Astrocyte of the spinal cord (primary cell): ENCODE data around the gene SMIM29.
A peak's percentile ranks its signal among the peaks of the same experiment; 100 is the strongest.

Experiments
- DNase-seq: peaks from one replicate; pipeline ENCODE4 v3.0.0; 2011; ENCODE audit warnings: low read depth, low spot score
- H3K4me3 ChIP-seq: 2 replicates; pipeline ENCODE4 v1.5.1; 2011; ENCODE audit warnings: low read depth, mild to moderate bottlenecking, low read length, moderate library complexity
- in situ Hi-C: cut with HindIII; loops from 2 replicates; pipeline ENCODE4 v1.10.0; 2017; ENCODE audit warnings: low sequenced_read_pairs
- TF ChIP-seq, protein P1 (sequence below): IDR thresholded peaks from 2 replicates; pipeline ENCODE4 v1.5.1; 2012; ENCODE audit warnings: low read depth, mild to moderate bottlenecking, low read length, inconsistent platforms

The SMIM29 gene

GRCh38 chr6:34205466-34205865 is 43.3 kb downstream of the SMIM29 start:
- TF ChIP-seq, protein P1, sequence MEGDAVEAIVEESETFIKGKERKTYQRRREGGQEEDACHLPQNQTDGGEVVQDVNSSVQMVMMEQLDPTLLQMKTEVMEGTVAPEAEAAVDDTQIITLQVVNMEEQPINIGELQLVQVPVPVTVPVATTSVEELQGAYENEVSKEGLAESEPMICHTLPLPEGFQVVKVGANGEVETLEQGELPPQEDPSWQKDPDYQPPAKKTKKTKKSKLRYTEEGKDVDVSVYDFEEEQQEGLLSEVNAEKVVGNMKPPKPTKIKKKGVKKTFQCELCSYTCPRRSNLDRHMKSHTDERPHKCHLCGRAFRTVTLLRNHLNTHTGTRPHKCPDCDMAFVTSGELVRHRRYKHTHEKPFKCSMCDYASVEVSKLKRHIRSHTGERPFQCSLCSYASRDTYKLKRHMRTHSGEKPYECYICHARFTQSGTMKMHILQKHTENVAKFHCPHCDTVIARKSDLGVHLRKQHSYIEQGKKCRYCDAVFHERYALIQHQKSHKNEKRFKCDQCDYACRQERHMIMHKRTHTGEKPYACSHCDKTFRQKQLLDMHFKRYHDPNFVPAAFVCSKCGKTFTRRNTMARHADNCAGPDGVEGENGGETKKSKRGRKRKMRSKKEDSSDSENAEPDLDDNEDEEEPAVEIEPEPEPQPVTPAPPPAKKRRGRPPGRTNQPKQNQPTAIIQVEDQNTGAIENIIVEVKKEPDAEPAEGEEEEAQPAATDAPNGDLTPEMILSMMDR: no peak

DNA sequence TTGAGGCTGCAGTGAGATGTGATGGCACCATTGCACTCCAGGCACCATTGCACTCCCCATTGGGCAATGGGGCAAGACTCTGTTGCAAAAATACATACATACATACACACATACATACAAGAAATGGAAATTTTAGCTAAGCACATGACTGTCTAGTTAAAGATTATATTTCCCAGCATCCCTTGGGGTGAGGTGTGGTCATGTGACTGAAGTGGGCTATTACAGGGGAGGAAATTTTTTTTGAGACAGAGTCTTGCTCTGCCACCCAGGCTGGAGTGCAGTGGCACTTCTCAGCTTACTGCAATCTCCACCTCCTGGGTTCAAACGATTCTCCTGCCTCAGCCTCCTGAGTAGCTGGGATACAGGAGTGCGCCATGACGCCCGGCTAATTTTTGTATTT is 44.1 kb downstream of the SMIM29 start:
- TF ChIP-seq, protein P1: no peak
- in situ Hi-C loops: no loop called here

More at GRCh38 chr6:34205466-34205865, 43.3 kb downstream of the SMIM29 start:
- H3K4me3 ChIP-seq: no peak overlapping the region
- DNase-seq: no peak
- in situ Hi-C loops: no loop called here

GRCh38 chr6:34202329-34203201 is 46.2 kb downstream of the SMIM29 start:
- H3K4me3 ChIP-seq: no peak overlapping the region
- in situ Hi-C loops: no loop called here

More for the DNA sequence above, 44.1 kb downstream of the SMIM29 start:
- DNase-seq: no peak
- H3K4me3 ChIP-seq: no peak overlapping the region

DNA sequence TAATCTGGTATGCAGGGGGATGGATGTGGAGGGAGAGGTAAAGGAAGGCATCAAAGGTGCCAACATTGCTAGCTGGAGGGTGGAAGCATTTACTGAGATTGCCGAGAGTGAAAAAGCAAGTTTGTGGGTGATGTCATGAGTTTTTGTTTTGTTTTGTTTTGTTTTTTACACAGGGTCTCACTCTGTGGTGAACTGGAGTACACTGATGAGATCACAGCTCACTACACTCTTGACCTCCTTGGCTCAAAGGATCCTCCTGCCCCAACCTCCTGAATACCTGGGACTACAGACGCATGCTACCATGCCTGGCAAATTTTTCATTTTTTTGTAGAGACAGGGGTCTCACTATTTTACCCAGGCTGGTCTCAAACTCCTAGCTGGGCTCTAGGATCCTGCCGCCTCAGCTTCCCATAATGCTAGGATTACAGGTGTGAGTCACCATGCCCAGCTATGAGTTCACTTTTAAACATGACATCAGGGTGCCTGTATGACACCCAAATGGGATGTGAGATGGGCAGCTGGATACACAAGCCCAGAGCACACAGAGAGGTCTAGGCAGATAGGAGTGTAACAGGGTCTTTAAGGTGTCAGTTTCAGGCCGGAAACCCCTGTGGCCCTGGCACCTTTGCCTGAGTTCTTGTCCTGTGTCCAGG is 47.2 kb downstream of the SMIM29 start:
- TF ChIP-seq, protein P1: no peak
- in situ Hi-C loops: no loop called here
- H3K4me3 ChIP-seq: no peak overlapping the region
- no peak for DNase-seq

More at GRCh38 chr6:34202329-34203201, 46.2 kb downstream of the SMIM29 start:
- DNase-seq: no peak
- TF ChIP-seq, protein P1: no peak

- DNase-seq: no peak
- no peak overlapping the region for H3K4me3 ChIP-seq
- TF ChIP-seq, protein P1: no peak
- in situ Hi-C loops: no loop called here
Observed at GRCh38 chr6:34200340-34200971, 48.4 kb downstream of the SMIM29 start.

DNA sequence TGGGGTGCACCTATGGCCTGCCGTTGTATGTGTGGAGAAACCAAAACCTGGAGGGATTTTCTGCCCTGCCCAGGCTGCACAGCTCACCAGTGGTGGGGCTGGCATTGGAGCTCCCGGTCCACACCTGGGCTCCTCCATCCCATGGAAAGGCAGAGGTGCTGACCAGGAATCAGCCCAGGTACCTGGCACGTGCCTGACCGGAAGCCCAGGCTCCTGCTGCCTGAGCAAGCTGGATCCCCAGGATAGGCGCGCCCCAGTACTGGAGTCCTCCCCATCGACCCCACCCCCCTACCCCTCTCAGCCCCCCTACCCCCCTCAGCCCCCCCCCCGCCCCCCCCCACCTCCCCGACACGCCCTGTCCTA is 52.0 kb downstream of the SMIM29 start:
- peak overlapping the region; percentile 36 for H3K4me3 ChIP-seq
- TF ChIP-seq, protein P1: no peak
- in situ Hi-C loops: no loop called here
- no peak for DNase-seq
